BLaER1 (cell line): ENCODE data around the gene BTBD9.

Experiments used
- H3K27ac ChIP-seq: shearing (Covaris generic); formaldehyde crosslinking; 2 replicates; pipeline ENCODE4 v1.8.1; 2022
- H3K27me3 ChIP-seq: shearing (Covaris generic); formaldehyde crosslinking; 2 replicates; pipeline ENCODE4 v1.8.1; 2022
- H3K36me3 ChIP-seq: shearing (Covaris generic); formaldehyde crosslinking; 2 replicates; pipeline ENCODE4 v1.8.1; 2022
- H3K4me1 ChIP-seq: shearing (Covaris generic); formaldehyde crosslinking; 2 replicates; pipeline ENCODE4 v1.8.1; 2022
- H3K4me2 ChIP-seq: shearing (Covaris generic); formaldehyde crosslinking; 2 replicates; pipeline ENCODE4 v1.8.1; 2022
- H3K4me3 ChIP-seq: shearing (Covaris generic); formaldehyde crosslinking; 2 replicates; pipeline ENCODE4 v1.8.1; 2022
- H3K9ac ChIP-seq: shearing (Covaris generic); formaldehyde crosslinking; 2 replicates; pipeline ENCODE4 v1.8.1; 2022
- H3K9me3 ChIP-seq: shearing (Covaris generic); formaldehyde crosslinking; 2 replicates; pipeline ENCODE4 v1.8.1; 2022
- H4K20me1 ChIP-seq: shearing (Covaris generic); formaldehyde crosslinking; 2 replicates; pipeline ENCODE4 v1.8.1; 2022
- Cebpa-rat ChIP-seq: shearing (Covaris generic); IDR thresholded peaks from 2 replicates; pipeline ENCODE4 v1.8.1; 2022

Gene BTBD9

DNA sequence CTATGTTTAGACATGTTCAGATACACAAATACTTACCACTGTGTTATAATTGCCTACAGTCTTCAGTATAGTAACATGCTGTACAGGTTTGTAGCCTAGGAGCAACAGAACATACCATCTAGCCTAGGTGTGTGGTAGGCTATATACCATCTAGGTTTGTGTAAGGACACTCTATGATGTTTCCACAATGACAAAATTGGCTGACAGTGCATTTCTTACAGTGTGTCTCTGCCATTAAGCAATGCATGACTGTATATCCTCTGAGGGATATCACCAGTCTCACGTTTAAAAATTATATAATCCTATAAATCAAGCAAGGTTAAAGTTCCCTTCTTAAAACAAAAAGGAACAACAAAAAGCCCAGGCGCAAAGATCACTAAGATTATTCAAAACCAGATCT is 352.2 kb downstream of the BTBD9 start:
- no peak overlapping the region for H3K4me2 ChIP-seq
- no peaks in the 10 kb centered on the region for H3K9me3 ChIP-seq
- no peaks in the 10 kb centered on the region for H4K20me1 ChIP-seq
- no peak overlapping the region for H3K4me3 ChIP-seq
- no peak overlapping the region for H3K9ac ChIP-seq
- H3K36me3 ChIP-seq, result no peaks in the 10 kb centered on the region
- no peak for TF ChIP-seq Cebpa-rat
- H3K4me1 ChIP-seq, result no peaks in the 10 kb centered on the region
- H3K27ac ChIP-seq, result no peak overlapping the region
- no peaks in the 10 kb centered on the region for H3K27me3 ChIP-seq

DNA sequence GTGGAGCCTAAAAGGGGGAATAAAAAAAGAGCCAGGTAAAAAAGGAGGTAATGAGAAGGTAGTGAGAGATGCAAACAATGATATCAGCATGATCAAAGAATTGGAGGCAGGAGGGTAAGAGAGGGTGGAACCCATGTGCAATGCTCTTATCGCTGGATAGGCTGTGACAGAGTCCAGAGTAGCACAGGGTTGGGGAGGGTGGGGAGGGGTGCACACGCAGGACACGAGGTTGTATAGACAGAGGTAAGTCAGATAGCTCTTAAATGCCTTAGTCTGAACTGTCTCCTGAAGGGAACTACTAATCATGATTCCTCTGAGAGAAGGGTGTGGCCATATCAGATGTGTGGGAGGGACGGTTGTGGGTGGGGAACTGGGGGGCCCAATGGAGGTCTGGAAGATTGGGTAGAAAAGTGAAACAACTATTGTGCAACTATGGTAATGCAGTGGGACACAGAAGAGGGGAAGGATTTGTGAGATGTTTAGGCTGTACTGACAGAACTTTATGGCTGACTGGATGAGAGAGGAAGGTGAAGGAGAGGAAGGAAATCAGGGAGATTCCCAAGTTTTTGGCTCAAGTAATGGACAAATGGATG is 354.8 kb downstream of the BTBD9 start:
- no peaks in the 10 kb centered on the region for H3K36me3 ChIP-seq
- H3K27ac ChIP-seq, result no peak overlapping the region
- H3K4me1 ChIP-seq, result no peaks in the 10 kb centered on the region; the same call in 1 of the 2 replicates
- no peak for TF ChIP-seq Cebpa-rat
- H3K27me3 ChIP-seq, result no peaks in the 10 kb centered on the region
- H3K4me2 ChIP-seq, result no peak overlapping the region
- no peaks in the 10 kb centered on the region for H3K9me3 ChIP-seq
- no peak overlapping the region for H3K4me3 ChIP-seq
- H4K20me1 ChIP-seq, result no peaks in the 10 kb centered on the region
- no peak overlapping the region for H3K9ac ChIP-seq

DNA sequence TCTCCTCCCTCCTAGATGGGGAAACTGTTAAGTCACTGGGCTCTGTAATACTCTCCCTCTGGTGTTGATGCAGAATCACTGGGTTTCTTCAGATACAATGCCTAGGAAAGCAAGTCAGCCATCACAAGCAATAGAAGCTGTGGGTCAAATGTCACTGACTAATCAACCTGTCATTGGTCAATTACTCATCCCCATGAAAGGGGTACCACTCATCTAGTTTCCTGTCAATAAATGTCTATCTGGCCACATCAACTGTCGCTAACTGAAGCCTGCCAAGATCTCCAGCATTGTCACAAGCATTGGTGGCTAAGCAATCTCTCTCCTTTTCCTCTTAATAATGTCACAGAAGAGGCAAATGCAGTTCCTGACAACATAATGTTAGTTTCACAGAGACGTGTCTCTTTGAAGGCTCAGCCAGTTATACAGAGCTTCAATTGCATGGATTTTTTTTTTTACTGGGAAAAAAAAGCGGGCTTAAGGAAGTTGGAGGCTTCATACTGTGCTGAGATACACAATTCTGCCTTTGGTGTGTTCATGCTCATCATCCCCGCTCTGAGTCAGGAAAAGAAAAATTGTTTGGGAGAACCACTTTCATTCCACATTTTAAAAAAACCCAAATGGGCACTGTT is 355.9 kb downstream of the BTBD9 start:
- Histone ChIP-seq H4K20me1 (no peaks in the 10 kb centered on the region), H3K9ac (no peak overlapping the region), H3K27ac (no peak overlapping the region), H3K36me3 (no peaks in the 10 kb centered on the region), H3K4me3 (no peak overlapping the region), H3K4me2 (no peak overlapping the region), H3K9me3 (no peaks in the 10 kb centered on the region), H3K27me3 (no peaks in the 10 kb centered on the region), H3K4me1 (no peaks in the 10 kb centered on the region; the same call in 1 of the 2 replicates)
- TF ChIP-seq Cebpa-rat, result no peak

DNA sequence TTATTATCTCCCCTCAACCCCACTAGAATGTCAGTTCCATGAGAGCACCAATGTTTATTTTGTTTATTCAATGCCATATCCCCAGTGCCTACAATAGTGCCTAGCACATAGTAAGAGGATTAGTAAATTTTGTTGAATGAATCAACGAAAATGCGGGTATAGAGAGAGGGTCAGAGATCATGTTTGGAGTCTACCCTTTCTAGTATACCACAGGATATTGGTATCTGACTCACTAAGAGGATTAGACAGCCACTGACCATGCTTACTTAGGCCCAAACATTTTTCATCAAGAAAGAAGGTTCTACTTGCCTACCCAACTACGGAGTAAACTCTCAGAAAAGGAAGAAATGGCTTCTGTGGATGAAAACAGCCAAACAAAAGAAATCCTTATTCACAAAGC is 356.8 kb downstream of the BTBD9 start:
- no peak overlapping the region for H3K4me2 ChIP-seq
- no peak overlapping the region for H3K4me3 ChIP-seq
- no peak for TF ChIP-seq Cebpa-rat
- no peak overlapping the region for H3K27ac ChIP-seq
- H3K9me3 ChIP-seq, result no peaks in the 10 kb centered on the region
- H3K9ac ChIP-seq, result no peak overlapping the region
- H3K36me3 ChIP-seq, result no peaks in the 10 kb centered on the region
- no peaks in the 10 kb centered on the region for H4K20me1 ChIP-seq
- H3K4me1 ChIP-seq, result no peaks in the 10 kb centered on the region; the same call in 1 of the 2 replicates
- no peaks in the 10 kb centered on the region for H3K27me3 ChIP-seq

DNA sequence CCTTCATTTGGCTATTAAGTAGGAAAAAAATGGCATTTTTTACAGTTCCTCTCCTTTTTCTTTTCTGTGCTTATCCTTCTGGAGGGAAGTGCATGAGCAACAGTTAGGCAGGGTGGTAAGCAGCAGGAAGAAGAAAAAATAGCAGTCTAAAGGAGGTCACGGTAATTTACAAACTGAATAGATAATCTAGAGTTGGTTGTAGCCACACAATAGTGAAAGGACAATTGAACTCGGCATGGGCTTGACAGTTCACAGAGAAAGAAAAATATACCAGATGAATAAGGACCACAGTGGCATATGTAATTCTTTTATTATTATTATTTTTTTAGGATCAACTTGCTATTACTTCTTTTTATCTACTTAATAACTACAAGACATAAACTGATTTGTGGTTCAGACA is 358.6 kb downstream of the BTBD9 start:
- H3K9me3 ChIP-seq, result no peaks in the 10 kb centered on the region
- no peaks in the 10 kb centered on the region; the same call in 1 of the 2 replicates for H3K4me1 ChIP-seq
- H3K9ac ChIP-seq, result no peak overlapping the region
- no peaks in the 10 kb centered on the region for H3K27me3 ChIP-seq
- no peaks in the 10 kb centered on the region for H3K36me3 ChIP-seq
- no peak overlapping the region for H3K4me3 ChIP-seq
- no peak overlapping the region for H3K27ac ChIP-seq
- no peak overlapping the region for H3K4me2 ChIP-seq
- TF ChIP-seq Cebpa-rat, result no peak
- H4K20me1 ChIP-seq, result no peaks in the 10 kb centered on the region

DNA sequence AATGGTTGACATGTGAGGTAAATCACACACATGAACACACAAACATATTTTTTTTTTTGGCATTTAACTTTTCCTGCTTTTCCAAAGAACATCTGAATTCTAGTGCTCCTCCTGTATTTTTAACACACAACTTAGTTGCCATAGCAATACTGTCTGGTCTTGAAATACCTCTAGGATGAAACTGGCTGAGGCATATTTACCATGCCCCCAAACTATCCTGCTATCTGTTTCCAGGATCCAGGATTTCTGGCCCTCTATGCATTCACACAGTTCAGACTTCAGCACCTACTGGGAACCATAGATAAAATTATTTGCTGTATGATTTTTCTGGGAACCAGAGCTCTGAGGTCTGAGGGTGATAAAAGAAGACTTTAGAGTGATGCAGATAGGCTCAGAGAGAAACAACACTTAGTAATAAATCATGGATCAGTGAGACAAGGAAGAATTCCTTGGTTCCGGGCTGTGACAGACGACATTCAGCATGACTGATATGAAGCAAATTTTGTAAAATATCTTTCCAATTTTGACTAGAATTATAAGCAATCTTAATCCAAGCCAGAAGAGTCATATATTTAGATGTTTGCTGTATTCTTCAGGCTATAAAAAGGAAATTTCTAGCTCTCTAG is 359.7 kb downstream of the BTBD9 start:
- Histone ChIP-seq H3K4me2 (no peak overlapping the region), H3K27ac (no peak overlapping the region), H3K36me3 (no peaks in the 10 kb centered on the region), H3K27me3 (no peaks in the 10 kb centered on the region), H3K4me3 (no peak overlapping the region), H4K20me1 (no peaks in the 10 kb centered on the region), H3K4me1 (no peaks in the 10 kb centered on the region; the same call in 1 of the 2 replicates), H3K9ac (no peak overlapping the region), H3K9me3 (no peaks in the 10 kb centered on the region)
- TF ChIP-seq Cebpa-rat, result no peak

DNA sequence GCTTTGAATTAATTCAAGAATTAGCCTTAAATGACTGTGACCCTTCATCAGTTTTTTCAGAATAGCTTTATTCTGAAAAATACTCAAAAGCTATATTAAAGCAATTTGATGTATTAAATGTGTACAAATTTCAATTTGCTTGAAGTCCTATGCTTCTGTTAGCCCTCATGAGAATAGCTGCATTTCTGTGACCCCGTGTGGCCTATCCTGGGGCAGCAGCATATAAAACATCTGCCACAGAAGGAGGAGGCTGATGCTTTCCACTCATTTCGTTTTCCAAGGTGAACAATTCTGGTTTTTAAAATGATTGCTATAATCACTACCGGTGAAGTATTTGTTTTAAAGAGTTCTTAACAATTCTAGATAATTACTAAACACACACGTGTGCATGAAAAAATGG is 360.3 kb downstream of the BTBD9 start:
- no peak overlapping the region for H3K4me3 ChIP-seq
- no peak overlapping the region for H3K9ac ChIP-seq
- no peak overlapping the region for H3K27ac ChIP-seq
- H3K4me1 ChIP-seq, result no peaks in the 10 kb centered on the region; the same call in 1 of the 2 replicates
- H3K27me3 ChIP-seq, result no peaks in the 10 kb centered on the region
- H3K36me3 ChIP-seq, result no peaks in the 10 kb centered on the region
- no peak overlapping the region for H3K4me2 ChIP-seq
- no peaks in the 10 kb centered on the region for H4K20me1 ChIP-seq
- no peak for TF ChIP-seq Cebpa-rat
- no peaks in the 10 kb centered on the region for H3K9me3 ChIP-seq

DNA sequence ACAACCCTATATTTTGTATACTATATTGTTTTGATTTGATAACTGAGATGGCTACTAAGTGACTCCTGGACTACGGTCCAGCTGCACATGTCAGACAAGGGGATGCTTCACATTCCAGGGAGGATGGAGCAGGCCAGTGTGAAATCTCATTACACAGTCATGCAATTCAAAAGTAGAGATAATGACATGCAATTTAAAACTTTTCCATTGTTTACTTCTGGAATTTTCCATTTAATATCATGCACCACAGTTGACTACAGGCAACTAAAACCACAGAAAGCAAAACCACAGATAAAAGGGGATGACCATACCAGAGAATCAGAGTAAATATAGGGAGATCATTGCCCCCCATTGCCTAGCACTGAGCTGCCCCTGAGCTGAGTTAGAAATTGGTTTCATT is 366.4 kb downstream of the BTBD9 start:
- Histone ChIP-seq H3K36me3 (no peaks in the 10 kb centered on the region), H3K27me3 (no peaks in the 10 kb centered on the region), H3K9ac (no peak overlapping the region), H3K27ac (no peak overlapping the region), H3K4me2 (no peak overlapping the region), H3K4me3 (no peak overlapping the region), H3K9me3 (no peaks in the 10 kb centered on the region), H4K20me1 (no peaks in the 10 kb centered on the region), H3K4me1 (no peaks in the 10 kb centered on the region)
- no peak for TF ChIP-seq Cebpa-rat

DNA sequence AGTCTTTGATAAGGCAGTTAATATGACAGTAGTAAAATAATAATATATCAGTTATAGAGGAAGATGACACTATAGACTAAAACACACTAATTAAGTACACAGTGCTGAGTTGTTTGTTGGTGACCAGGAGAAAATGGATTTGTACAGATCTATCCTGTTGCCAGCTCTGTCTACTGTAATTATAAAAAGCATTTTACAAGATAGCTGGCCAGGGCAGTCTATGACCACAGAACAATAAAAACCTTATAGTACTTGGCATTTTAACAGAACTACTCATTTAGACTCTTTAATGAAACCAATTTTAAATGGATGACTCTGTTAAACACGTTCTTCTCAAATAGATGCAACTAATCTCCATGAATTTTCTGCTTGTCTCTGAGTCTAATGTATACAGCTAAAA is 367.5 kb downstream of the BTBD9 start:
- no peak for TF ChIP-seq Cebpa-rat
- no peaks in the 10 kb centered on the region for H3K9me3 ChIP-seq
- no peak overlapping the region for H3K9ac ChIP-seq
- H4K20me1 ChIP-seq, result no peaks in the 10 kb centered on the region
- H3K4me1 ChIP-seq, result no peaks in the 10 kb centered on the region
- no peaks in the 10 kb centered on the region for H3K27me3 ChIP-seq
- H3K36me3 ChIP-seq, result no peaks in the 10 kb centered on the region
- no peak overlapping the region for H3K4me3 ChIP-seq
- no peak overlapping the region for H3K4me2 ChIP-seq
- H3K27ac ChIP-seq, result no peak overlapping the region

DNA sequence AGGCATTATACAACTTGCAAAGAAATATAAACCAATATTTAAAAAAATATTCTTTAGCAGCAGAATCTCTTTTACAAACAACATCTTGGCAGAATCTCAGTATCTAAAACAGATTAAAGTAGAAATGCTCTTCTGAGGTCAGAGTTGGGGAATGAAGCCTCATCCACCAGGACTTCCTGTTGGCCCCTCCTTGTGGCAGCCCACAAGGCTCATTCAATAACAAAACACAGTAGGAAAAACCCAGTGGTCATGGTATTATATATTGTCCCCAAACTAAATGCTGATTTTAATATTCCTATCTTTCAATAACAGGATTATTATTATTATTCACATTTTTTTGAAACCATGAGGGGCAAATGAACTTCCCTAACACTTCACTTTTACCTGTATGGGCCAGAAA is 368.6 kb downstream of the BTBD9 start:
- no peak overlapping the region for H3K4me3 ChIP-seq

More for the DNA sequence above, 368.6 kb downstream of the BTBD9 start:
- no peak overlapping the region for H3K27ac ChIP-seq
- no peaks in the 10 kb centered on the region for H4K20me1 ChIP-seq
- no peaks in the 10 kb centered on the region for H3K9me3 ChIP-seq
- no peaks in the 10 kb centered on the region for H3K27me3 ChIP-seq
- H3K4me2 ChIP-seq, result no peak overlapping the region
- H3K36me3 ChIP-seq, result no peaks in the 10 kb centered on the region
- H3K4me1 ChIP-seq, result no peaks in the 10 kb centered on the region
- no peak for TF ChIP-seq Cebpa-rat
- no peak overlapping the region for H3K9ac ChIP-seq
